ENCODE measurements around the gene SLC8A2.
A peak's percentile ranks its signal among the peaks of the same experiment; 100 is the strongest.

The SLC8A2 gene

GRCh38 chr19:47421844-47422395 lies 49.8 kb downstream of the SLC8A2 start:
- Histone ChIP-seq H3K36me3 (ENCODE audit: control insufficient read depth, insufficient read depth, low read length) (no peaks in the 10 kb centered on the region), H3K9me3 (ENCODE audit: control insufficient read depth, low read length) (no peaks in the 10 kb centered on the region), H3K4me3 (ENCODE audit: insufficient read depth, low read depth, low read length) (peak overlapping the region; percentile 11), H3K27me3 (ENCODE audit: control insufficient read depth, insufficient read depth, low read length, poor library complexity, severe bottlenecking) (peaks cover 50% of the 10 kb centered on the region), H3K4me1 (ENCODE audit: control insufficient read depth, insufficient read depth, low read length) (peaks cover 51% of the 10 kb centered on the region), H3K27ac (ENCODE audit: insufficient read depth, low read depth, low read length, poor library complexity, severe bottlenecking) (peak overlapping the region; percentile 64)
- WGBS, 2 experiments: 1% methylated on average over 31 of the region's 31 CpGs

- H3K27ac ChIP-seq (ENCODE audit: insufficient read depth, low read depth, low read length, poor library complexity, severe bottlenecking): peak overlapping the region; percentile 64
- peaks cover 50% of the 10 kb centered on the region for H3K27me3 ChIP-seq (ENCODE audit: control insufficient read depth, insufficient read depth, low read length, poor library complexity, severe bottlenecking)
- H3K9me3 ChIP-seq (ENCODE audit: control insufficient read depth, low read length): no peaks in the 10 kb centered on the region
- peak overlapping the region; percentile 24 for H3K4me3 ChIP-seq (ENCODE audit: insufficient read depth, low read depth, low read length)
- peaks cover 51% of the 10 kb centered on the region for H3K4me1 ChIP-seq (ENCODE audit: control insufficient read depth, insufficient read depth, low read length)
- WGBS, 2 experiments: 19% methylated on average over 16 of the region's 16 CpGs
- H3K36me3 ChIP-seq (ENCODE audit: control insufficient read depth, insufficient read depth, low read length): no peaks in the 10 kb centered on the region
Measured at GRCh38 chr19:47421244-47421786, 50.4 kb downstream of the SLC8A2 start.

GRCh38 chr19:47419789-47420188 lies 51.9 kb downstream of the SLC8A2 start:
- 2 to 4% methylated on average over 17 to 19 of the region's 19 CpGs for WGBS, 2 experiments
- Histone ChIP-seq H3K4me3 (ENCODE audit: insufficient read depth, low read depth, low read length) (peak overlapping the region; percentile 69), H3K36me3 (ENCODE audit: control insufficient read depth, insufficient read depth, low read length) (peaks cover 5% of the 10 kb centered on the region), H3K27me3 (ENCODE audit: control insufficient read depth, insufficient read depth, low read length, poor library complexity, severe bottlenecking) (peaks cover 50% of the 10 kb centered on the region), H3K9me3 (ENCODE audit: control insufficient read depth, low read length) (no peaks in the 10 kb centered on the region), H3K4me1 (ENCODE audit: control insufficient read depth, insufficient read depth, low read length) (peaks cover 51% of the 10 kb centered on the region), H3K27ac (ENCODE audit: insufficient read depth, low read depth, low read length, poor library complexity, severe bottlenecking) (peak overlapping the region; percentile 39)

DNA sequence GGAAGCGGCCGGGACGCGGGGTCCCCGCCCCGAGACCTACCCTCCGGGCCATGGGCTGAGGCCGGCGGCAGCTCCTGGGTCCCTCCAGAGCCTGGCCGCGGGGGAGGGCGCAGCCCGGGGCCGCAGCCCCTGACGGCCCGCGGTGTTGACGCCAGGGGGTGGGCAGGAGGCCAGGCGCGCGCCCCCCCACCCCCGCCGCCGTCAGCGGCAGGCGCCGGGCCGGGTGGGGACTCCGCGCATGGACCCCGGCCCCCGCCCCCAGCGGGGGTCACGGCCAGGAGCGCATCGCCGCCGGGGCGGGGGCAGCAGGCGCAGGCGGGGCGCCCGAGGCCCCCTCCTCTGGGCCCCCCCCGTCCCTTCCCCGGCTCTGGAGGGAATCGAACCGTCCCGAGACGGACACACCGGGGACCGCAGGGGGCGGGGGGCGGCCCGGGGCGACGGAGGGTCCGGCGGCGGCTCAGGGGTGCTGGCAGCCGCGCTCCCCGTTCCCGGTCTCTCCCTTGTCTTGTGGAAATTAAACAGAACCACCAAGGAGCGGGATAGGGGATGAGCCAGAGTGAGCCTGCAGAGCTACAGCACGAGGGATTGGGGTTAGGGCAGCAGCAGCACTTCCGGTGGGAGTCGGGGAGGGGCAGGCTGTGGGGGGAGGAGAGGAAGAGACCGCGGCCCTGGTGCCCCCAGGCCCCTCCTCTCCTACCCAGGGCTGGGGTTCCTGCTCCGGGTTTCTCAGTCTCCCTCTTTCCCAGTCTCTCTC lies 52.5 kb downstream of the SLC8A2 start, which contains the start of gene MEIS3:
Gene MEIS3, minus strand, starts transcription at position 498 of the 754 bp plus-strand sequence. Its CDS starts 446 bp downstream, at position 52.
- Histone ChIP-seq H3K27me3 (ENCODE audit: control insufficient read depth, insufficient read depth, low read length, poor library complexity, severe bottlenecking) (peaks cover 50% of the 10 kb centered on the region), H3K27ac (ENCODE audit: insufficient read depth, low read depth, low read length, poor library complexity, severe bottlenecking) (peak within 1 kb of the TSS; percentile 39), H3K9me3 (ENCODE audit: control insufficient read depth, low read length) (no peaks in the 10 kb centered on the region), H3K4me3 (ENCODE audit: insufficient read depth, low read depth, low read length) (peak within 1 kb of the TSS; percentile 69), H3K36me3 (ENCODE audit: control insufficient read depth, insufficient read depth, low read length) (peaks cover 8% of the 10 kb centered on the region), H3K4me1 (ENCODE audit: control insufficient read depth, insufficient read depth, low read length) (peaks cover 51% of the 10 kb centered on the region)
- 0 to 1% methylated on average over 62 to 63 of the region's 70 CpGs for WGBS, 2 experiments

- peaks cover 51% of the 10 kb centered on the region for H3K4me1 ChIP-seq (ENCODE audit: control insufficient read depth, insufficient read depth, low read length)
- H3K27me3 ChIP-seq (ENCODE audit: control insufficient read depth, insufficient read depth, low read length, poor library complexity, severe bottlenecking): peaks cover 50% of the 10 kb centered on the region
- no peaks in the 10 kb centered on the region for H3K9me3 ChIP-seq (ENCODE audit: control insufficient read depth, low read length)
- WGBS, 2 experiments: 1% methylated on average over 9 of the region's 9 CpGs
- peaks cover 14% of the 10 kb centered on the region for H3K36me3 ChIP-seq (ENCODE audit: control insufficient read depth, insufficient read depth, low read length)
- no peak overlapping the region for H3K27ac ChIP-seq (ENCODE audit: insufficient read depth, low read depth, low read length, poor library complexity, severe bottlenecking)
- H3K4me3 ChIP-seq (ENCODE audit: insufficient read depth, low read depth, low read length): peak overlapping the region; percentile 69
Measured at GRCh38 chr19:47418692-47419029, 53.0 kb downstream of the SLC8A2 start.

- Histone ChIP-seq H3K4me1 (ENCODE audit: control insufficient read depth, insufficient read depth, low read length) (peaks cover 46% of the 10 kb centered on the region), H3K27me3 (ENCODE audit: control insufficient read depth, insufficient read depth, low read length, poor library complexity, severe bottlenecking) (peaks cover 49% of the 10 kb centered on the region), H3K4me3 (ENCODE audit: insufficient read depth, low read depth, low read length) (peak overlapping the region; percentile 69), H3K27ac (ENCODE audit: insufficient read depth, low read depth, low read length, poor library complexity, severe bottlenecking) (no peak overlapping the region), H3K36me3 (ENCODE audit: control insufficient read depth, insufficient read depth, low read length) (peaks cover 18% of the 10 kb centered on the region), H3K9me3 (ENCODE audit: control insufficient read depth, low read length) (no peaks in the 10 kb centered on the region)
- WGBS, 2 experiments: 5 to 6% methylated on average over 34 of the region's 34 CpGs
Measured at GRCh38 chr19:47417746-47418691, 53.7 kb downstream of the SLC8A2 start.

DNA sequence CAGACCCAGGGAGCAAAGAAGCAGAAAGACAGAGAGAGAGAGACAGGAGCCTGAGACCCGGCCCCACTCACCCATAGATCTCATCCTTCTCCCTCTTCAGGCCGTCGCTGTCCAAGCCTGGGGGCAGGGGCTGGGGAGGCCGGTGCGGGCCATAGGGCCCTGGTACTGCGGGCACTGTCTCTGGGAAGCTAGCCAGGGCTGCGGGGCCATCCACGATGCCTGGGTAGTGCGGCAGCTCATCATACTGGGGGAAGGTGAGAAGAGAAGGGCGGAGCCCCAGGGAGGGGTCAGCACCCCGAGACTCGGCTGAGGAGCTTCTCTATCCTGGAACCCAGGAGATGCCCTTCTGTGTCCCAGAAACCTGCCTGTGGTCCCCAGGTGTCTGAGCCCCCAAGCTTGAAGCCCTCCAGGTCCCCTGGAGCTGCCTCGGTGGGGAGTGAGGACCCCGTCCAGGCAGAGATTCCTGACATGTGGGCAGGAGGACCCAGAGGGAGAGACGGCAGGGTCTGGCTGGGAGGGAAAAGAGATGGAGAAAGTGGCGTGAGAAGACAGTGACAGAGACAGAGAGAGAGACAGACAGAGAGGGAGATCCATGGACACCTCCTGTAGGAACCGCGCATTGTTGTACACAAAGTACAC lies 54.5 kb downstream of the SLC8A2 start:
- peaks cover 18% of the 10 kb centered on the region for H3K36me3 ChIP-seq (ENCODE audit: control insufficient read depth, insufficient read depth, low read length)
- peaks cover 38% of the 10 kb centered on the region for H3K4me1 ChIP-seq (ENCODE audit: control insufficient read depth, insufficient read depth, low read length)
- H3K27ac ChIP-seq (ENCODE audit: insufficient read depth, low read depth, low read length, poor library complexity, severe bottlenecking): no peak overlapping the region
- H3K9me3 ChIP-seq (ENCODE audit: control insufficient read depth, low read length): no peaks in the 10 kb centered on the region
- peaks cover 41% of the 10 kb centered on the region for H3K27me3 ChIP-seq (ENCODE audit: control insufficient read depth, insufficient read depth, low read length, poor library complexity, severe bottlenecking)
- H3K4me3 ChIP-seq (ENCODE audit: insufficient read depth, low read depth, low read length): peak overlapping the region; percentile 69
- WGBS, 2 experiments: 26 to 27% methylated on average over 18 of the region's 18 CpGs

- Histone ChIP-seq H3K4me3 (ENCODE audit: insufficient read depth, low read depth, low read length) (no peak overlapping the region), H3K9me3 (ENCODE audit: control insufficient read depth, low read length) (no peaks in the 10 kb centered on the region), H3K4me1 (ENCODE audit: control insufficient read depth, insufficient read depth, low read length) (peaks cover 35% of the 10 kb centered on the region), H3K36me3 (ENCODE audit: control insufficient read depth, insufficient read depth, low read length) (peaks cover 18% of the 10 kb centered on the region), H3K27me3 (ENCODE audit: control insufficient read depth, insufficient read depth, low read length, poor library complexity, severe bottlenecking) (peaks cover 35% of the 10 kb centered on the region), H3K27ac (ENCODE audit: insufficient read depth, low read depth, low read length, poor library complexity, severe bottlenecking) (no peak overlapping the region)
- 67 to 68% methylated on average over 12 of the region's 12 CpGs for WGBS, 2 experiments
Measured at GRCh38 chr19:47416643-47416985, 55.1 kb downstream of the SLC8A2 start.

GRCh38 chr19:47415953-47416642 lies 55.6 kb downstream of the SLC8A2 start:
- Histone ChIP-seq H3K4me3 (ENCODE audit: insufficient read depth, low read depth, low read length) (no peak overlapping the region), H3K9me3 (ENCODE audit: control insufficient read depth, low read length) (no peaks in the 10 kb centered on the region), H3K27ac (ENCODE audit: insufficient read depth, low read depth, low read length, poor library complexity, severe bottlenecking) (no peak overlapping the region), H3K36me3 (ENCODE audit: control insufficient read depth, insufficient read depth, low read length) (peaks cover 18% of the 10 kb centered on the region), H3K4me1 (ENCODE audit: control insufficient read depth, insufficient read depth, low read length) (peaks cover 30% of the 10 kb centered on the region), H3K27me3 (ENCODE audit: control insufficient read depth, insufficient read depth, low read length, poor library complexity, severe bottlenecking) (peaks cover 30% of the 10 kb centered on the region)
- 93 to 94% methylated on average over 19 to 21 of the region's 21 CpGs for WGBS, 2 experiments

Data from ectodermal cell (in vitro differentiated cells).